ENCODE measurements around the gene BLID. TPM values are rescaled to one million over a fixed set of nuclear protein-coding genes. Genes with fewer than 3 reads are reported as not detected.
A peak's percentile ranks its signal among the peaks of the same experiment; 100 is the strongest.

BLID gene
- total and polyA plus RNA-seq, 2 of the 4 experiments (the other 2 are of a cell fraction) = 0.24 to 30.8 TPM

DNA sequence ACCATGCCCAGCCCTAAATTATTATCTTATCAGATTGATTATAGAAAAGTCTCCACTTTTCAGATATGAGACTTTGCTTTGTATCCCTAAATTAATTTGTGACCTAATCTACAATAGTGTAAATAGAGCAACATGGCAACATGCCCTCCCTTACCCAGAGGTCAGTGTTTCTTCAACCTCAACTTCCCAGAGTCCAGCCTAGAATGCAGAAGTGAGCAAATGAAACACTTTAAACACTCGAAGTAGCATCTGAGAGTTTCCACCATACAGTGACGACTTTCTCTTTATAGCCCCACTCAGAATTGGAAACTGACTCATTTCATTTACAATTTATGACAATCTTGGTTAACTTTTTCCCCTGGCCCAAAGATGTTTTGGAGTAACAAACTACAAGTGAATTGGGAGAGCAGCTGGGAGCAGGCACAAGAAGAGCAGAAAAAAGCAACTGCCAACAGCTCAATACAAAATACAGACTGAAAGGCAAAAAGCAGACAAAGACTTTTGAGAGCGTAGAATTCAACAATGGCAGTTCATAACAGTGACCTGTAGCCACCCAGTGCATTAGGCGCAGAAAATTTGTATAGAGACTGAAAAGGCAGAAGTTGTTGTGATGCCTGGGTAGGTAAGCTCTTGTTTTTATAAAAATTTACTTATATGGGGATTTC lies 10.1 kb upstream of the BLID start:
- no peak for DNase-seq
- Histone ChIP-seq H4K8ac (ENCODE audit: low read depth in 2 of 2, low read length in 2 of 2) (peak overlapping the region in 1 of 2 experiments; percentile 47; a peak in 1 of 4 replicates), H2BK5ac (ENCODE audit: low read depth, low read length, poor library complexity, severe bottlenecking) (peak overlapping the region; percentile 10), H3K27ac (ENCODE audit: insufficient read depth, low read length) (peak overlapping the region; percentile 27; the same call in 1 of the 2 replicates), H3K4me1 (ENCODE audit: control insufficient read depth, insufficient read depth, low read length) (peaks cover 15% of the 10 kb centered on the region), H3K27me3 (ENCODE audit: control insufficient read depth, insufficient read depth, low read length) (no peaks in the 10 kb centered on the region), H3K9me3 (ENCODE audit: control insufficient read depth, insufficient read depth, low read length) (no peaks in the 10 kb centered on the region), H3K18ac (ENCODE audit: low read depth, low read length) (peak overlapping the region; percentile 46; the same call in 1 of the 2 replicates), H2AFZ (replicated peaks; ENCODE audit: low read length, poor library complexity) (no peak overlapping the region), H3K14ac (replicated peaks; ENCODE audit: low read depth, low read length) (no peak overlapping the region), H2BK15ac (ENCODE audit: low read depth, low read length) (no peak overlapping the region), H2BK120ac (ENCODE audit: low read depth, low read length) (no peak overlapping the region), H3K4me2 (ENCODE audit: low read depth, low read length) (no peak overlapping the region), H3K56ac (ENCODE audit: extremely low read depth, insufficient read depth, low read length) (no peak overlapping the region), H4K20me1 (ENCODE audit: insufficient read depth, low read length) (peaks cover 78% of the 10 kb centered on the region; the same call in 1 of the 2 replicates), H2BK20ac (ENCODE audit: low read depth, low read length) (no peak overlapping the region), H2AK9ac (replicated peaks; ENCODE audit: low read depth, low read length, poor library complexity) (no peak overlapping the region), H3K9me1 (ENCODE audit: insufficient read depth, low read length) (0 out of 2 replicates have a peak, but pooled peaks cover 4% of the 10 kb centered on the region), H4K5ac (ENCODE audit: low read depth, low read length) (peak overlapping the region; percentile 12; the same call in 1 of the 2 replicates), H2AK5ac (ENCODE audit: low read depth, low read length) (no peak overlapping the region), H3K4ac (ENCODE audit: low read depth, low read length) (no peak overlapping the region), H3K23ac (ENCODE audit: low read depth, low read length) (no peak overlapping the region), H4K91ac (ENCODE audit: insufficient read depth, low read depth, low read length) (no peak overlapping the region), H3K9ac (ENCODE audit: low read depth, low read length) (no peak overlapping the region), H3K4me3 (ENCODE audit: insufficient read depth, low read depth, low read length) (no peak overlapping the region), H3K36me3 (ENCODE audit: control insufficient read depth, insufficient read depth, low read length) (peaks cover 26% of the 10 kb centered on the region), H3K79me1 (ENCODE audit: low read depth in 1 of 2, low read length in 2 of 2) (peaks cover 16 to 67% of the 10 kb centered on the region in 2 experiments; a peak in 3 of 4 replicates)
- 83% methylated on average over 1 of the region's 4 CpGs; no CpG with 5 or more reads in 1 of the 2 experiments for WGBS, 2 experiments (ENCODE audit: extremely low coverage in 2 of 2, insufficient read length in 1 of 2)
- dilution Hi-C loops (cut with HindIII; ENCODE audit: low sequenced_read_pairs, unreplicated experiment) (no loop called here), in situ Hi-C loops (cut with MboI; ENCODE audit: low sequenced_read_pairs) (no loop called here), intact Hi-C loops (cut with micrococcal nuclease) (no loop called here)
- ATAC-seq (ENCODE audit: low read depth) = no peak
- ChIA-PET CTCF (interaction anchor here (0.6 to 0.8 kb wide), 2 partner anchors 11 to 1135 kb away, joined by 3 read pairs; no protein-coding TSS in a partner anchor), POLR2A (ENCODE audit: unreplicated experiment) (interaction anchor here (0.6 kb wide), 1 partner anchor 402 kb away, joined by 4 read pairs; no protein-coding TSS in a partner anchor)
- BruUV-seq (replicated peaks) = no TSS peak
- no peak for TF ChIP-seq POLR2A (IDR thresholded peaks at IDR 0.05; ENCODE audit: low read depth, low read length)
- TF ChIP-seq ELK1 (IDR thresholded peaks at IDR 0.05; ENCODE audit: borderline replicate concordance, low read depth, low read length) = no peak
- TF ChIP-seq MAZ (IDR thresholded peaks at IDR 0.05; ENCODE audit: borderline replicate concordance, low read depth, low read length) = no peak
- TF ChIP-seq CHD1 (IDR thresholded peaks at IDR 0.05; ENCODE audit: low read depth, low read length) = no peak
- TF ChIP-seq FOS (IDR thresholded peaks at IDR 0.05; ENCODE audit: low read depth, low read length) = no peak
- TF ChIP-seq MXI1 (IDR thresholded peaks at IDR 0.05; ENCODE audit: borderline replicate concordance, low read depth, low read length) = no peak
- TF ChIP-seq NFE2L2 (IDR thresholded peaks at IDR 0.05; ENCODE audit: low read depth, low read length) = no peak
- no peak for TF ChIP-seq MAFK (IDR thresholded peaks at IDR 0.05; ENCODE audit: low read depth, low read length)
- no peak for TF ChIP-seq BHLHE40 (IDR thresholded peaks at IDR 0.05; ENCODE audit: low read depth, low read length)
- TF ChIP-seq SMC3 (IDR thresholded peaks at IDR 0.05; ENCODE audit: low read depth, low read length) = no peak
- TF ChIP-seq USF2 (IDR thresholded peaks at IDR 0.05; ENCODE audit: low read depth, low read length) = no peak
- TF ChIP-seq, protein P1, sequence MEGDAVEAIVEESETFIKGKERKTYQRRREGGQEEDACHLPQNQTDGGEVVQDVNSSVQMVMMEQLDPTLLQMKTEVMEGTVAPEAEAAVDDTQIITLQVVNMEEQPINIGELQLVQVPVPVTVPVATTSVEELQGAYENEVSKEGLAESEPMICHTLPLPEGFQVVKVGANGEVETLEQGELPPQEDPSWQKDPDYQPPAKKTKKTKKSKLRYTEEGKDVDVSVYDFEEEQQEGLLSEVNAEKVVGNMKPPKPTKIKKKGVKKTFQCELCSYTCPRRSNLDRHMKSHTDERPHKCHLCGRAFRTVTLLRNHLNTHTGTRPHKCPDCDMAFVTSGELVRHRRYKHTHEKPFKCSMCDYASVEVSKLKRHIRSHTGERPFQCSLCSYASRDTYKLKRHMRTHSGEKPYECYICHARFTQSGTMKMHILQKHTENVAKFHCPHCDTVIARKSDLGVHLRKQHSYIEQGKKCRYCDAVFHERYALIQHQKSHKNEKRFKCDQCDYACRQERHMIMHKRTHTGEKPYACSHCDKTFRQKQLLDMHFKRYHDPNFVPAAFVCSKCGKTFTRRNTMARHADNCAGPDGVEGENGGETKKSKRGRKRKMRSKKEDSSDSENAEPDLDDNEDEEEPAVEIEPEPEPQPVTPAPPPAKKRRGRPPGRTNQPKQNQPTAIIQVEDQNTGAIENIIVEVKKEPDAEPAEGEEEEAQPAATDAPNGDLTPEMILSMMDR (conservative IDR thresholded peaks at IDR 0.05; ENCODE audit: low read depth, low read length) = no peak
- TF ChIP-seq RAD21 (IDR thresholded peaks at IDR 0.05; ENCODE audit: low read length) = no peak
- no peak for TF ChIP-seq RFX5 (IDR thresholded peaks at IDR 0.05; ENCODE audit: low read depth, low read length)
- no peak for TF ChIP-seq CEBPB (IDR thresholded peaks at IDR 0.05; ENCODE audit: low read depth, low read length)
